HG03575 (cell line): ENCODE measurements around the gene INPP4B.

Experiments used
- ATAC-seq: cut with Tn5 transposase; IDR thresholded peaks from one replicate; pipeline ENCODE4 v1.9.1; 2021; ENCODE audit not compliant: unreplicated experiment, insufficient number of reproducible peaks, low FRiP score; ENCODE audit errors: extremely low read depth

Gene INPP4B

DNA sequence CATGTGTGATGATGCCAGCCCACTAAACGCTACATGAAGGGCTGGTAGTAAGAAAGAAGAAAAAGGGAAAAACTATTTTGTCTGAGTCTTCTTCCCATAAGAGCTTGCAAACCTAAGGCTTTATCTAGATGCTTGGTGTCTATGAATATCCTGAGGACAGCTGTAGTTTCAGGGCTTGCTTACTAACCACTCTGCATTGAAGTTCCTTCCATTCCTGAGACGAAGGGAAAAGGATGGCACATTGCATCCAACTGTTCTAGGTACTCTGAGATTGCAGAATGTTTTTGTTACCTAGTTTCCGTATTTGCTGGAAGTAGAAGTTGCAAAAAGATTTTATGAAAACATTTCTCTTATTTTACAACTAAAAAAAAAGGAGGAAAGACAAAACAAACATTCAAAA lies 665.1 kb downstream of the INPP4B start:
- no peak for ATAC-seq

- no peak for ATAC-seq
Measured at GRCh38 chr4:142169216-142169615, 676.9 kb downstream of the INPP4B start.

- ATAC-seq: no peak
Measured at GRCh38 chr4:142168181-142168580, 677.9 kb downstream of the INPP4B start.

- no peak for ATAC-seq
Measured at GRCh38 chr4:142164767-142165500, 681.2 kb downstream of the INPP4B start.

GRCh38 chr4:142161086-142161485 lies 685.0 kb downstream of the INPP4B start:
- ATAC-seq: no peak

DNA sequence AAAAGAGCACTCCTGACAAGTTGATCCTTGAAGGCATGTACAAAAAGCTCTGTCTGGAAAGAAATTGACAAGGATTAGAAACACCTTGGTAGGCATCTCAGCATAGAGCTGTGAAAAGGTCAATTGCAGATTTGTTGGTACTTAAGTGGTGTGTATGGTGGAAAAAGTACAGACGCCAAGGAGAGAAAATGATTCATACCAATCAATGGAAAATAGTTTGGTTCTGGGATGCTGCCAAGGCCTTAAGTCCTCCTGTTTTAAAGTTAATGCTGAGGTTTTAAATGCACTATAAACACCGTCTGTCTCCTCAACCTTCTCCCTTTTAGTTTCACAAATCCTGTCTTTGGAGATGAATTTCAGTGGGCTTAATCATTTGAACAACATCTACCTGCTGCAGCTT lies 685.6 kb downstream of the INPP4B start:
- no peak for ATAC-seq

DNA sequence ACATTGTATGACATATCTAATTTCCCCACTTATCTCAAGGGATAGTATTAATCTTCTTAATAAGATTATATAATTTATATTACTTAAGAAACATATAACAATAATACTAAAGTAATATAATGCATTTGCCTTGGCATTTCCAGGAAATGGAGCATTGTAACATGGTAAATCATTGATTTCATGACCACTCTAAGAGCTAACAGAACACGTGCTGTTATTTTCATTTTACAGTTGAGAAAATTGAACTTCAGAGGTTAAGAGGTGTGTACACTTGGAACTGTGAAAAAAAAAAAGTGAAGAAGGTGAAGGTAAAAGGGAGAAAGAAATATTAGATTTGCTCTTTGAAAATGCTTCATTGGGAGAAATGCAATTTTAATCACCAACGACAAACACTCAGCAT lies 687.1 kb downstream of the INPP4B start:
- no peak for ATAC-seq

GRCh38 chr4:142156256-142156655 lies 689.8 kb downstream of the INPP4B start:
- no peak for ATAC-seq

DNA sequence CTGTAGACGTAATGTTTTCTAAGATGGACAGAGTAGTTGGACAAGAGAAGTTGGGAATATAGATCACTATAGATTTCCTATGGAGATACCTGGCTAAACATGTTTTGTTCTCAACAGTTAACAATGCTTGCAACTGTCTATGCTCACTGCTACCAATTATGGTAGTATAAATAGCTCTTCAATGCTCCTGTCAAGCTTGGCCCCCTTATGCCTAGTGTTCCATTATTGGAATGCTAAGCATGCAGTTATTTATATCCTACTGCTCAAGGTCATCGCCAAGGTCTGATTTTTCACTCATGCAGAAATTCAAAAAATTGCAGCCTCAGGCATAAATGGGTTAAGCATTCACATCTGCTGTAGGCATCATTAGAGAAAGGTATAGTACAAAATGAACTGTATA lies 690.8 kb downstream of the INPP4B start:
- no peak for ATAC-seq

DNA sequence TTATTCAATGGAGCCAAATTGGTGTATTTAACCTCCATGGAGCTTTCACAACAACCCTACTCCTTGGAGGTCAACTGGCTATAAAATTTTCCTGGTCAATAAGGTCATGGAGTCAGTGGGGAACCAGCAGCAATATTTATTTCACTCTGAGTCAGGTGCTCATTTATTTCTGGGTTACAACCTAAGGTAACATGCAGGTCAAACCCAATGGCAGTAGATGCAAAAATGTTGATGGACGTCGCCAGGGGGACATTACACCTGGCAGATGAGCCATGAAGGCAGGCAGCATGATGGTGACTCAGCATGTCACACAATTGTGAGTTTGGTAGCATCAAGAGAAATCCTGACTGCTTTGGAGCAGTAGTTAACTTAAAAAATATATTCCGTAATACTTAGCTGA lies 695.6 kb downstream of the INPP4B start:
- no peak for ATAC-seq

- ATAC-seq: no peak
Measured at GRCh38 chr4:142144813-142145212, 701.3 kb downstream of the INPP4B start.

GRCh38 chr4:142142366-142143054 lies 703.6 kb downstream of the INPP4B start:
- ATAC-seq: no peak

GRCh38 chr4:142141224-142141623 lies 704.9 kb downstream of the INPP4B start:
- ATAC-seq: no peak

GRCh38 chr4:142130666-142131065 lies 715.4 kb downstream of the INPP4B start:
- ATAC-seq: no peak

DNA sequence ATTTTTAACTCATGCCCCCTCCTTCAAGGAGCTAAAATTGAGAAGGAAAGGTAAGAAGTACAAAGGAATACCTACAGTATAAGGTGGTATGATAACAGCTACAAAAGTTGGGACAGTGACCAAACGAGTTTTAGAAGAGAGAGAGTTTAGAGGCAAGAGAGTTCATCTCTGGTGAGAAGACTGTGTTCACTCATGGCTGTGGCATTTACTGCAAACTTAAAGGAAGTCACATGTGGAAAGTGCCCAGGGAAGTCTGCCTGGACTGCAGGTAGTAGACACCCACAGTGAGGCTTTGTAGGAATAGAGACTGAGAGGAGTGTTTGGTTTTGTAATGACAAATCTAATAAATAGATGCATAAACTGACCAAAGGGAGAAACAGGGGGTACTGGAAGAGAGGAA lies 716.2 kb downstream of the INPP4B start:
- no peak for ATAC-seq

GRCh38 chr4:142129473-142129872 lies 716.6 kb downstream of the INPP4B start:
- no peak for ATAC-seq

DNA sequence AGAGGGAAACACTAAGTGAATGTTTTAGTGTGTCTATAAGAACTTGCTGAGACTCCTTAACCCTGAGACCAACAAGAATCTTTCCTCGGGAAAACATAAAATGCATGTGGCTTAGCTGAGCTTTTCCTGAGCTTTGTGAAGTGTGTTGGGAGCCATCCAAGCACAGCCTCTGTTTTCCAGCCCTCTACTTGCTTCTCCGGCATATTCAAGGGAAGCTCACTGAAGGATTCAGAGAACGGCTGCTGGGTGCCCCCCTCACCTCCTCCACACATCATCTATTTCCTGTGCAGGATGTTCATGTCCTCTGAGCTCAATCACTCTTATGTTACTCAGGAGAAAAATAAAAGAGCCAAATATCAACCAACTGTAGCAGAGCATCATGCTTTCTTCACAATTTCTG lies 717.6 kb downstream of the INPP4B start:
- ATAC-seq: no peak

DNA sequence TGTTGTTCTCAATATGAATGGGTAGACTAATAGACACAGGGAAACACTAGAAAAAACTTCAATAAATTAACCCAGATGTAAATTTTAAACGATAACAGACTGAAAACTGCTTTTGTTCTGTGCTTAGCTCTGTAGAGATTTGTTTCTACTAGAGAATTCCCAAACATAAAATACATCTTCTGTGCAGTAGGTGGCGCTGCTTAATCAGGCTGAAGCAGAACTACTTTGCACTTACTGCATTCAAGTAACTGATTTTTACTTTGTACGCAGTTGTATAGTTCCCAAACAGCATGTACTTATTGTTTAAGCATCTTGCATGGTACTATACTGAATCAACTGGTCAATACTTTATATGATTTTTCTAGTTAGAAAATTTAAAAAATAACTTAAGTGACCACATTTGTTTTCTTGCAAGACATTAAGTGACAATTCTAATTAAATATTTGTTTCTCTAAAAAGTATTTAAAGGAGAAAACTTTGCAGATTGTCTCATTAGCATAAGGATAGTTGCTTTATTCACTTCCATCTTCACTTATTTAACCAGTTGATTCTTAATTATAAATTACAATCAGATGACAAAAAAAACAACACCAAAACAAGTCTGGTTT lies 719.1 kb downstream of the INPP4B start:
- ATAC-seq: no peak

- no peak for ATAC-seq
Measured at GRCh38 chr4:142124874-142125273, 721.2 kb downstream of the INPP4B start.
